HG03354 (cell line): ENCODE results near the gene WDR12.

Experiments used
- ATAC-seq: cut with Tn5 transposase; IDR thresholded peaks from one replicate; pipeline ENCODE4 v1.9.1; 2021; ENCODE audit warnings: mild to moderate bottlenecking; ENCODE audit not compliant: unreplicated experiment, poor library complexity, severe bottlenecking

The WDR12 gene

GRCh38 chr2:202824901-202825300 is 86.6 kb downstream of the WDR12 start:
- no peak for ATAC-seq
